KMS-11 (cell line): ENCODE results near the gene MATR3.

Source experiments
- H2AFZ ChIP-seq: fragments of 200-600 bp; sonication (generic); 2 replicates; pipeline ENCODE4 v1.6.1; 2016; ENCODE audit warnings: antibody characterized with exemption, mixed run types, low read depth
- H3K27ac ChIP-seq: fragments of 200-600 bp; sonication (generic); 2 replicates; pipeline ENCODE4 v1.6.1; 2016; ENCODE audit warnings: mild to moderate bottlenecking, mixed run types
- H3K27me3 ChIP-seq: fragments of 200-600 bp; sonication (generic); 2 replicates; pipeline ENCODE4 v1.6.1; 2017; ENCODE audit warnings: mild to moderate bottlenecking, low read depth, mixed run types, moderate library complexity; ENCODE audit not compliant: insufficient read depth
- H3K36me3 ChIP-seq: fragments of 200-600 bp; sonication (generic); 2 replicates; pipeline ENCODE4 v1.6.1; 2017; ENCODE audit warnings: mild to moderate bottlenecking, mixed run types; ENCODE audit not compliant: insufficient read depth
- H3K4me1 ChIP-seq: fragments of 200-600 bp; sonication (generic); 2 replicates; pipeline ENCODE4 v1.6.1; 2016; ENCODE audit warnings: mild to moderate bottlenecking, low read depth, mixed run types; ENCODE audit not compliant: poor library complexity, severe bottlenecking
- H3K4me2 ChIP-seq: fragments of 200-600 bp; sonication (generic); 2 replicates; pipeline ENCODE4 v1.7.0; 2016; ENCODE audit warnings: mild to moderate bottlenecking, mixed run types
- H3K4me3 ChIP-seq: fragments of 200-600 bp; sonication (generic); IDR thresholded peaks from 2 replicates; pipeline ENCODE4 v1.6.1; 2017; ENCODE audit warnings: low read depth, low read length, mixed read lengths; ENCODE audit not compliant: insufficient read depth
- H3K79me2 ChIP-seq: fragments of 200-600 bp; sonication (generic); 2 replicates; pipeline ENCODE4 v1.6.1; 2016; ENCODE audit warnings: low read depth, mixed run types; ENCODE audit not compliant: insufficient read depth
- H3K9ac ChIP-seq: fragments of 200-600 bp; sonication (generic); 2 replicates; pipeline ENCODE4 v1.6.1; 2016; ENCODE audit warnings: mild to moderate bottlenecking, mixed run types
- H4K20me1 ChIP-seq: fragments of 200-600 bp; sonication (generic); 2 replicates; pipeline ENCODE4 v1.6.1; 2016; ENCODE audit warnings: mild to moderate bottlenecking, mixed run types; ENCODE audit not compliant: insufficient read depth
- CTCF ChIP-seq: fragments of 200-600 bp; sonication (generic); conservative IDR thresholded peaks from 2 replicates; pipeline ENCODE4 v1.6.1; 2017; ENCODE audit warnings: low read depth, mild to moderate bottlenecking, antibody characterized with exemption, low read length, moderate library complexity, mixed read lengths

Gene MATR3

GRCh38 chr5:139291051-139291450 is 2.5 kb upstream of the MATR3 start:
- no peaks in the 10 kb centered on the region for H3K36me3 ChIP-seq
- peaks cover 16% of the 10 kb centered on the region for H4K20me1 ChIP-seq
- no peaks in the 10 kb centered on the region for H3K27me3 ChIP-seq
- H3K79me2 ChIP-seq: peaks cover 24% of the 10 kb centered on the region
- H2AFZ ChIP-seq: no peak overlapping the region
- peaks cover 13% of the 10 kb centered on the region for H3K4me1 ChIP-seq
- no peak overlapping the region for H3K27ac ChIP-seq
- no peak overlapping the region for H3K4me2 ChIP-seq
- H3K4me3 ChIP-seq: no peak overlapping the region
- no peak overlapping the region for H3K9ac ChIP-seq
- no peak for TF ChIP-seq CTCF

- peak overlapping the region; percentile 72; the same call in 1 of the 2 replicates for H2AFZ ChIP-seq
- peak overlapping the region; percentile 99; the same call in 1 of the 2 replicates for H3K9ac ChIP-seq
- peaks cover 45% of the 10 kb centered on the region for H3K79me2 ChIP-seq
- H4K20me1 ChIP-seq: peaks cover 37% of the 10 kb centered on the region
- peaks cover 34% of the 10 kb centered on the region for H3K4me1 ChIP-seq
- no peaks in the 10 kb centered on the region for H3K36me3 ChIP-seq
- no peak overlapping the region for H3K4me3 ChIP-seq
- peak overlapping the region; percentile 87 for H3K4me2 ChIP-seq
- H3K27me3 ChIP-seq: no peaks in the 10 kb centered on the region
- TF ChIP-seq CTCF: no peak
- peak overlapping the region; percentile 99 for H3K27ac ChIP-seq
These were observed 386 bp upstream of the MATR3 start for GRCh38 chr5:139293202-139293506.

- Histone ChIP-seq H3K4me1 (peaks cover 48% of the 10 kb centered on the region), H3K9ac (peak overlapping the region; percentile 99), H3K27me3 (no peaks in the 10 kb centered on the region), H3K36me3 (no peaks in the 10 kb centered on the region), H4K20me1 (peaks cover 51% of the 10 kb centered on the region), H3K4me2 (peak overlapping the region; percentile 84), H2AFZ (peak overlapping the region; percentile 72), H3K79me2 (peaks cover 60% of the 10 kb centered on the region), H3K4me3 (peak overlapping the region; percentile 37), H3K27ac (peak overlapping the region; percentile 99)
- TF ChIP-seq CTCF: 0 out of 2 replicates have a peak, but pooled peaks have one; percentile 23
These were observed 1.0 kb downstream of the MATR3 start for GRCh38 chr5:139294374-139295165.

- TF ChIP-seq CTCF: no peak
- H2AFZ ChIP-seq: no peak overlapping the region
- no peak overlapping the region for H3K4me3 ChIP-seq
- peak overlapping the region; percentile 99; the same call in 1 of the 2 replicates for H3K27ac ChIP-seq
- peak overlapping the region; percentile 84 for H3K4me2 ChIP-seq
- H4K20me1 ChIP-seq: peaks cover 60% of the 10 kb centered on the region
- H3K79me2 ChIP-seq: peaks cover 69% of the 10 kb centered on the region
- no peaks in the 10 kb centered on the region for H3K27me3 ChIP-seq
- H3K4me1 ChIP-seq: peaks cover 58% of the 10 kb centered on the region
- no peaks in the 10 kb centered on the region for H3K36me3 ChIP-seq
- H3K9ac ChIP-seq: peak overlapping the region; percentile 99; the same call in 1 of the 2 replicates
These were observed 2.0 kb downstream of the MATR3 start for GRCh38 chr5:139295346-139296057.
